NCI-H128 (cell line): ENCODE measurements around the gene TMEM259.

ENCODE experiments used
- DNase-seq: peaks from one replicate; lab custom pipeline; 2025; ENCODE audit not compliant: unreplicated experiment; lab: John Stamatoyannopoulos, UW

TMEM259 gene

DNA sequence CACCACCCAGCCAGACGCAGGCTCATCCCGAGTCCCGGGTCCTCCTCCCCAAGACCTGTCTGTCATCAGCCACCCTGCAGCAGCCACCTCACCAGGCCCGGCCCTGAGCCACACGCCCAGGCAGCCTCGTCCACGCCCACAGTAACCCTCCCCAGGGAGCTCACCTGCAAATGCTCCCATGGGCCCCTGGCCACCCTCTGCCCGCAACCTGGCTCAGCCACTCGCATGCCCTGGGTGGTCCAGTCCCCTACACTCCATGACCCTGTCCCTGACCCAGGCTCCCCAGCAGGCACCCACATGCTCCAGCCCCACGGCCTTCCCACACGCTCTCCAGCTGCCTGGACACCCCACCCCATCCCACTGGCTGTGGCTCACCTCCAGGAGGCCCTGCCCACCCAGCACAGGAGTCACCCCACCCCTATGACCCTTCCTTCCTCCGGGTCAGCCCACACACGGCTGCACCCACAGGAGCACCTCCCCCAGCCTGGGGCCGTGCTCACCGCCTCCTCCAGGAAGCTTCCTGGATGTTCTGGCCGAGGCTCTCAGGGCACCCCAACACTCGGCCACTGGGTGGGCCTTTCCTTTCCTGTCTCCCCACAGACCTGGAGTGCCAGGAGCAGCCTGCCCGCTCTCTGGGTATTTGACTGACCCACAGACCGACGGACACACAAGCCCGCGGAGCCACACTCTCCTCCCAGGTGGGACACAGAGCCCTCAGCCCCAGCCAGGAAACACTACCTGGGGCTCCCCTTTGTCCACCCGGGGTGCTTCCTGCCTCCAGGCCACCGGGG is 3.6 kb downstream of the TMEM259 start:
- no peak for DNase-seq

DNA sequence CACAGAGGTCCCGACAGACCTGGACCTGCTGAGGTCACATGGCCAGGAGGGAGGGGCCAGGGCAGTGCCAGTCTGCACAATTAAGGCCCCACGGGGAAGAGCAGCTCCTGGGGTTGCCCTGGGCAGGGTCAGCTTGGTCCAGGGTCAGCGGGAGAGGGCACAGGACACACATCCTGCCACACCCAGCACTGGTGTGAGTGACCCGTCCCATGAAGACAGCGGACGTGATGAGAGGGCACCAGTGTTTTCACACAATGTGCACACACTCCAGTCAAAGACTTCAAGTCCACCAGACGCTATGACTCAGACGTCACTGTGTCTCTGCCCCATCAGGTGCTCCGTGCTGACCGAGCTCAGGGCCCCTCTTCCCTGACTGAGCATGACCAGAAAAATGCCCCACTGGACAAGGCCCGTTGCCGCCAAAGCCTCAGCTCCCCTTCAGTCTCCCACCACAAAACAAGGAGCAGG is 4.2 kb downstream of the TMEM259 start:
- no peak for DNase-seq

DNA sequence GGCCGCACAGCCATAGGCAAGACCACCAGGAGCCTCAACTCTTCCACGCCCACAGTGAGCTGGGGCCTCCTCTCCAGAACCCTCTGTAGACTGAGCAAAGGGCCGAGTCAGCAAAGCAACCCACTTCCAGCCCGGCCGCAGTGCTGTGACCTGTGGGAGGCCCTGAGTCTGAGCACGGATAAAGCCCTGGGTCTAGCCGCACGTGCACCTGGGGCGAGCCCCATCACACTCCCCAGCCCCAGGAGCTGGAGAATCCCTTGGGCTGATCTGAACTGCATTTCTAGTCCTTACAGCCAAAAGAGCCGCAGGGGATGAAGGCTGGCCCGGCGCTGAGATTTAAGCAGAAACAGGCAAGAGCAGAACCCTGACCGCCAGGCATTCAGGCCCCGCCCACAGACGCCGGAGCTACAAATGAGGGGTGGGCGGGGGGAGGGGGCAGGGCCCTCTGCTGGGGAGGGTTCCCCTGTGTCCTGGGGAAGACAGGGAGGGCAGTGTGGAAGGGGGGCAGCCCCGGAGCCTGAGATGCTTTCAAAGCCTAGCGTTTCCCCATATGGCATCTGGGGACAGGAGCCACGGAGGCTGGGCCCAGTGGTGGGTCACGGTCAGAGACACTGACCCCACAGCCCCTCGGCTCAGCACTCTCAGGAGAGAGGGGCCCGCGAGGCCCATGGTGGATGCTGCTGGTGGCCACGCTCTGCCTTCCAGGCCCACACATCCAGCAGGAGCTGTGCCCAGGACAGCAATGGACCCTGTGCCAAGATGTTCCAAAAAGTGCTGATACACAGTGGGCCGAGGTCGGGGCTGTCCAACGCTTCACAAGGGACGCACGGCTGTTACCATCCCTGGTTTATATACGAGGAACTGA is 4.9 kb downstream of the TMEM259 start:
- DNase-seq, result no peak

DNA sequence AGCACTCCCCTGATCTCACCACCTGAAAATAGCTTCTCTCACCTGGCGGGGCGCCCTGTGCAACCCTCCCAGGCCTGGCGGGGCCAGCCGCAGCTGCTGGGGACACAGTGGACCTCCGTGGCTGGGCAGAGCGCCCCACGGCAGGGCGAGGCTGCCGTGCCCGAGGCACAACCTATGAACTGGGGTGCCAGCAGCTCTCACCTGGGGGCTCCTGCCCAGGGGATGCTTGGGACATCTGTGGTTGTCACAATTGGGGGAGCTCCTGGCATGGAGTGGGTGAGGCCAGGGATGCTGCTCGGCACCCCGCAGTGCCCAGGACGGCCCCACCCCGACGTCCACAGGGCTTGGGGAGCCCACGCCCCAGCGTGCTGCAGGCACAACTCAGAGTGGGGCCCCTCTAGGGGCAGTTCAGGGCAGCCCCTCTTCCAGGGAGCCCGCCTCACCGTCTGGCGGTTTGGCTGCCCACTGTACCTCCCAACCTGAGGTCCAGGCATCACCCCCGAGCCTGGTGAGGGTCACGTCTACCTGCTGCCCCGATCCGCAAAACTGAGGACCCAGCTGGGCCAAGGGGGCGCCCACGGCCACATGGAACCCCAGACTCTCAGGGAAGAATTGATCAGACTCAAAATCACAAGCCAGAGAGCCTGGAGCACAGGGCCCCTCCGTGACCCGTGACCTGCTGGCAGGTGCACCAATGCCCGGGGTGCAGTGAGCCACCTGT is 5.7 kb downstream of the TMEM259 start:
- DNase-seq, result no peak

DNA sequence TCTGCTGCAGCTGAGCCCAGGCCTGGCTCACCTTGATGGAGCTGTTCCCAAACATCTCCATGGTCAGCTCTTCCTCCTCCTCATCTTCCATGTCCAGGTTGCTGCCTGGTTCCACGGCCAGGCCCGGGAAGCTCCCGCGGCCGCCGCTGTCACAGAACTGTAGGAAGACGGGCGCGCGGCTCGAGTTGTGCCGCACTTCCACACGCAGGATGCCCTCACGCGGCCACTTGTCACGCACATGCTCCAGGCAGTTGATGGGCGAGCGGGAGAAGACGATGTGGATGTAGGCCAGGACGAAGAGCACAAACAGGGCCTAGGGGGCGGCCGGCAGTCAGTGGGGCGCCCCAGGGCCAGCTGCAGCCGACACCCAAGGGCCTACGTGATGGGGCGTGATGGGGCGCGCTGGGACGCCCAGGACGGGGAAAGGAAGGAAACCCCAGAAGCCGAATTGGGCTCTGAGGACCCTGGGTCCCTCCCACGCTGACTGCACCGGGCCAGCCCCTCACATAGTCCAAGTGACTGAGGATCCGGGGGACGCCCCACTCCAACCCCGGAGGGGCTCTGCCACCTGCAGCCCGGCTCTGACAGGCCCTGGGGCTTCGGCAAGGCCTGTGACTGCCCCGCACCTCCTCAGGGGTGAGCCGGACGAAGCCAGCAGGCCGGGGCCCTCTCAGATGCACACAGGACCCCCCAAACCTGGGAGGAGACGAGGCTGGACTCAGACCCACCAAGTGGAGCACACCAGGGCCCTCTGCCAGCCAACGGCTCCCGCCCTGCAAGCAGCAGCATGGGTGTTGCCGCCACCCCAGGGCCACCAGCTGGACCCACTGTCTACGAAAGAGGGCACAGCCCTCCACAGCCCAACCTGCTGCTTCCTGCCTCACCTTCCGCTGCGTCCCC is 6.5 kb downstream of the TMEM259 start:
- DNase-seq, result no peak

DNA sequence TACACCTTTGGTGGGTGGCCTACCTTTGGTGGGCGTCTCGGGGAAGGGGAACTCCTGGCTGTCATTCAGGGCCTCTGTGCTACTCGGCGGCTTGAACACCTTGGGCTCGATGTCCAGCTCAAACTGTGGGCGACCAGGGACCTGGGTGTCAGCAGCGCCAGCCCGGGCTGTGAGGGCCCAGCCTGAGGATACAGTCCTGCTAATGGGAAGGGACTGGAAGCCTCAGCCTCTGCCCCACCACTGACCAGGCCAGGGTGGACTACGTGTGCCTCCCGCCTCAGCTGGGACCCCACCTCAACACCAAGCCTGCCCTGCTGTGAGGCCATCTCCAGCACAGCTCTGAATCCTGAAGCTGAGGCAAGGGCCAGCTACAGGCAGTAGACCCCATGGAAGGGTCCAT is 7.7 kb downstream of the TMEM259 start:
- no peak for DNase-seq

DNA sequence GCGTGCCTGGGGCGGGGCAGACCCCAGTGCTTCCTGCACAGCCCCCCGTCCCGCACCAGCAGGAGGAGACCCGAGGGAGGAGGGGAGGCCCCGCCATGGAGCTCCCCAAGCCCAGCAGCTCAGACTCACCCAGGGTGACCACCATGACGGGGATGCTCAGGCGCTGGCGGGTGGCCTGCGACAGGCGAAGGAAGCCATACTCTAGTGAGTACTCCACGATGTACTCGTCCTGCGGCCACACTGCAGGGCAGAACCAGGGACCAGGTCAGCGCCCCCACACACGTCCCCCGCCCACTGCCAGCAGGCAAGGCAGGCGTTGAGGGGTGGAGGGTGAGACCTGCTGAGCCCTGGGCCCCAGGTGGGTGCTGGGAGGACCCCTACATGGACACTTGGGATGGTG is 8.6 kb downstream of the TMEM259 start:
- DNase-seq, result no peak

DNA sequence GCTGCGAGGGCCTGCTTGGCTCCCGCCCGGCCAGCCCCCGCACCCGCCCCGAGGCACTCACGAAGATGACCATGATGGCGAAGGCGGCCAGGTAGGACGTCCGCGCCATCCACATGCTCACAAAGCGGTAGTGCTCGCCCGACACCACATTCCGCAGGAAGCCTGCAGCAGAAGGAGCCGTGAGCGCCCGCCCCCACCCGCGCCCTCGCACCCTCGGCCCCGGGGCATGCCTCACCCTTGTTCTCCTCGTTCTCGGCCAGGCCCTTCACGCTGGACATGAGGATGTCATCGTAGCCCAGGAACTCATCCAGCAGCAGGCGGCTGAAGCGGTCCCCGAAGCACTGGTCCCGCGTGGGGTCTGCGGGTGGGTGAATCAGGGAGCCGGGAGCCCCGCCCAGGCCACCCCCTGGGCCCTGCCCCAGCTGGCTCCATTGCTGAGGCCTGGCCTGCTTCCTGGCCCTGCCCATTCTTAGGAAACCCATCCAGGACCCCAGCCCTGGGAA is 9.0 kb downstream of the TMEM259 start:
- no peak for DNase-seq

DNA sequence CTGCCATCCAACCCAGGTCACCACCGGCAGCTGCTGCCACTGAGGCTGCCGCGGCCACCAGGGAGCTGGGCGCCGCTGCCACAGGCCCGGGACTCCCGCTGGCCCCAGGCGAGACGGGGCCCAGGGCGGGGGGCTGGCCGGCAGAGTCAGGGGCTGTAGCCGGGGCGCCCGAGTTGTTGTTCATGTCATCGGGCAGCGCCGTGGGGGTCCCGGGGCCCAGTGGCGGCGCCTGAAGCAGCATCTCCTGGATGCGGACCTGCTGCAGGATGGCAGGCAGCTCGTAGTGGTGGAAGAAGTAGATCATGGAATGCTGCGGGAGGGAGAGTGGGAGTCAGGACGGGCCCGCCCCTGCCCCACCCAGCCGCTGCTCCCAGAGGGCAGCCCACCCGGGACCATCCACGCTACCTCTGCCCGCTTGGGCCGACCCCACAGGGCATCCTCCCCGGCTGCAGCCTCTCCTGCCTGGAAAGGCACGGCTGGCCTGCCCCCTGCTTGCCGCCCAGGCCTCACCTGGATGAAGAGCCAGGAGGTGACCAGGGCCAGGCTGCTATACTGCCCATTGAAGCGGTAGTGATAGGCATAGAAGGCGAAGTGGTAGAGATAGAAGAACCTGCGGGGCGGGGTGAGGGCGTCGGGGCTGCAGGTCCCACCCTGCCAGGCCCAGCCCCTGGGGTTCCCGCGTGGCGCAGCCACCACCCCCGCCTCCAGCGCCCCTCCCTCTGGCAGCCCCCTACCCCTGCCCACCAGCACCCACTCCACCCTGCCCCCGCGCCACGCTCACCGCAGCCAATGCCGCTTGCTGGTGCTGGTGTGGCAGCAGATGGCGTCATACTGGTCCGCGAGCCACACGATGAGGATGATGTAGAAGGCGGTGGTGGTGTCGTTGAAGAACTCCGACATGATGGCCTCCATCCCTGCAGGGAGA is 10.1 kb downstream of the TMEM259 start:
- DNase-seq, result no peak

DNA sequence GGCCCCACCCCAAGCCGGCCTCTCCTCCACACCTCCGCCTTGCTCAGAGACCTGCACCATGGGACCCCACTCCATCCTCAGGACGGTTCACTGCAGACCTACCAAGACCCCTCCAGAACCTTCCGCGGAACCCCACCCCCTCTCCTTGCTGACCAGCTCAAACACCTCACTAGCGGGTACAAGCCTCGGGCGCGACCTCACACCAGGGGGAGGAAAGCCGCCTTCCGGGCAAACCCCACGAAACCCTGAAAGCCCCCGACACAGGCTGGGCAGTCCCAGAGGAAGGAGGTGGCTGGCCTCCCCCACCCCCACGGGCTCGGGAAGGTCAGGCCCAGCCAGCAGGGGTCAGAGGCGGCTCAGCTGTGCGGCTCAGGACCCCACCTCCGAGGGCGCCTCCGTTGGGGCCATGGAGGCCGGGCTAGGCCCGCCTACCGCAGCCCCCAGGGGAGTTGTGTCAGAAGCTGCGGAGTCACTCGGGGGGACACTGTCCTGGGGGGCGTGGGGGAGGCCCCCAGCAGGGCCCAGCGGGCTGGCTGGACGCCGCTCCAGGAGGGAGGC is 10.9 kb downstream of the TMEM259 start:
- no peak for DNase-seq

DNA sequence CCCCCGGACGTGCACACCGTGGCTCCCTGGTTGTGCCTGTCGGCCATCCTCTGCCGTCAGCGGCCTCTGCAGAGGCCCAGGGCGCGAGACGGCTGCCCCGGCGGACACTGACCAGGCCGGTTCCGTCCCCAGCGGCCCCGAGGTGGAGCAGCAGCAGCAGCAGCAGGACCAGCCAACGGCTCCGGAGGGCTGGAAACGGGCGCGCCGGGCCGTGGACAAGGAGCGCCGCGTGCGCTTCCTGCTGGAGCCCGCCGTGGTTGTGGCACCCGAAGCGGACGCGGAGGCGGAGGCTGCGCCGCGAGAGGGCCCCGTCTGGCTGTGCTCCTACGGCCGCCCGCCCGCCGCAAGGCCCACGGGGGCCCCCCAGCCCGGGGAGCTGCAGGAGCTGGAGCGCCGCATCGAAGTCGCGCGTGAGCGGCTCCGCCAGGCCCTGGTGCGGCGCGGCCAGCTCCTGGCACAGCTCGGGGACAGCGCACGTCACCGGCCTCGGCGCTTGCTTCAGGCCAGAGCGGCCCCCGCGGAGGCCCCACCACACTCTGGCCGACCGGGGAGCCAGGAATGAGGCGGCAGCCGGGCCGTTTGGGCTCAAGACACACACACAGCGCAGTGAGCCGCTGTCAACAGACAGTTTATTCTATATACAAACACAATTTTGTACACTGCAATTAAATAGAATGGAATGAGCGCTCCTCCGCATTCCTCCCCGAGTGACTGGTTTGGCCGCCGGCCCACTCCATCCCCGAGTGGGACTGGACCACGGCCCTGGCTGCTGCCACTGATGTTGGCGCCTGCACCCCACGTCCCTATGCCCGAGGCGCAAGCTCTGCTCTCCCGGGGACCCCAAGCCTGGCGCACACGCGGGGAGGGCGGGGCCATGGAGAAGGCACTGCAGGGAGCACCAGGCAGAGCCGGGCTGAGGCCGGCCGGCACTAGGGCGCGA is 11.6 kb downstream of the TMEM259 start:
- no peak for DNase-seq

DNA sequence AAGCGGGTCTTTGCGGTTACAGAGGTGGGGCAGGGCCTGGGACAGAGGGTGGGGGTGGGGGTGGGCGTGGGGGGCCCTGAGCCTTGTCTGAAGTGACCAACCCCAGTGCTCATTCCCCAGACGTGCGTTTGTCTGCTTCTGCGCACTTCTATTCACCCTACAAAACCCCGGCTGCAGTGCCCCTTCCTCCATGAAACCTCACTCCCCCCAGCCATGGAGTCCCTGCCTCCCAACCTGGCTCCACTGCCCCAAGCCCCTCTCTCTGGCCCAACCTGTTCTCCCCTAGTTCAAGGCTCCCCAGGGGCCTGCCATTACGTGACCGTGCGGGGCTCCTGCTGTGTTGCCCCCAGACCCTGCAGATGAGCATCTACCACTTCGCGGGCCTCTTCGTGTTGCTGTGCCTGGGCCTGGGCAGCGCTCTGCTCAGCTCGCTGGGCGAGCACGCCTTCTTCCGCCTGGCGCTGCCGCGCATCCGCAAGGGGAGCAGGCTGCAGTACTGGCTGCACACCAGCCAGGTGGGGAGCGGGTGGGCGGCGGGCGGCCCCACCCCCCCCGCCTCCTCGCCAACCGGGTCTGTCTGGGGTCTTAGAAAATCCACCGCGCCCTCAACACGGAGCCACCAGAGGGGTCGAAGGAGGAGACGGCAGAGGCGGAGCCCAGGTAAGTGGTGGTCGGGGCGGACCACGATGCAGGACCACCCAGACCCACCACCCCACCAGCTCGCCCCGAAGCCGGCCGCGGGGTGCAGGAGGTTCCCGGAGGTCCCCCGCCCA is 12.5 kb downstream of the TMEM259 start:
- no peak for DNase-seq

DNA sequence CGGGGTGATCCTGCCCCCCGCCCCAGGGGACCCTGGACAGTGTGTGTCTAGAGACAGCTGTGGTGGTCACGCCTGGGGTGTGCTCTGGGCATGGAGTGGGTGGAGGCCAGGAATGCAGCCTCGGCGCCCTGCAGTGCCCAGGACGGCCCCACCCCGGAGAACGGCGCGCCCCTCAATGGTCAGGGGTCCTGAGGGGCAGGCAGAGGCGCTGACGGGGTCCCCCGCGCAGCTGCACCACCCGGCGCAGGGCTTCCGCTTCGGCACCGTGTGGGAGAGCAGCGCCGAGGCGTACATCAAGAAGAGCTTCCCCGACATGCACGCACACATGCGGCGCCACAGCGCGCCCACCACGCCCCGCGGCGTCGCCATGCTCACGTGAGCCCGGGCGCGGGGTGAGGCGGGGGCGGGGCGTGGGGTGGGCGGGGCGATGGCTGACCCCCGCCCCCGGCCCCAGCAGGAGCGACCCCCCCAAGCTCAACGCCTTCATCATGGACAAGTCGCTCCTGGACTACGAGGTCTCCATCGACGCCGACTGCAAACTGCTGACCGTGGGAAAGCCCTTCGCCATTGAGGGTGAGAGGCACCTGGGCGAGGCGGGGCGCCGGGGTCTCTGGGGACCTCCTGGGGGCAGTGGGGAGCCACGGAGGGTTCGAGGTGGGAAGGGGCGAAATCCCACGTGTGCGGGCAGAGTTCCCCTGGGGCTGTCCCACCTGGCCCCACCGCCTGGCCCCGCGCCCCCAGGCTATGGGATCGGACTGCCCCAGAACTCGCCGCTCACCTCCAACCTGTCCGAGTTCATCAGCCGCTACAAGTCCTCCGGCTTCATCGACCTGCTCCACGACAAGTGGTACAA is 13.3 kb downstream of the TMEM259 start:
- DNase-seq, result no peak

DNA sequence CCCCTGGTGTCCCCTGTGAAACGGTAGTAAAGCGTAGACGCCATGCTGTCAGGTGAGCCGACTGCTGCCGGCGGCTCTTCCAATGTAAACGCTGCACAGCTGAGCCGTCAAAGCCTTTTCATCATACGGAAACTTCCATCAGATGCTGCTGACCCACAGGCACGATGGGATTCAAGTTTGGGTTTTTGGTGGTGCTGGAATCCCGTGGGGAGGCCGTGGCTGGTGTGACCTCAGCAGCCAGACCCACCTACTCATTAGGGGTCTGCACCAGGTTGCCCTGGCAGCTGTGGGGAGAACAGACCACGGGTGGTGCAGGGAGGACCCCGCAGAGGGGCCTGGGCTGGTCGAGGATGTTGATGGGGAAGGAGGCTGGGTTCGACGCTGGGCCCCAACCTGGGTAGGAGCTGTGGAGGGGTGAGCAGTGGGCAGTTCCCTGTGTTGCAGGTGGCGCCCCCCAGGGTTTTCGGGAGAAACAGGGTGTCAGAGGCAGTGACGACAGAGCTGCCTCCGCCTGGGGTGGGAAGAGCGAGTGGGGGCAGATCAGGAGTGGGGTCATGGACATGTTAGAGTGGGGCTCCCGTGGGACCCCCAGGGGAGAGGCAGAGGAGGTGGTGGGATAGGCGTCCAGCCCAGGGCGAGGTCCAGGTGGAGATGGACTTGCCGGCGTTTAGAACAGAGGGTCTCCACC is 14.1 kb downstream of the TMEM259 start:
- no peak for DNase-seq

DNA sequence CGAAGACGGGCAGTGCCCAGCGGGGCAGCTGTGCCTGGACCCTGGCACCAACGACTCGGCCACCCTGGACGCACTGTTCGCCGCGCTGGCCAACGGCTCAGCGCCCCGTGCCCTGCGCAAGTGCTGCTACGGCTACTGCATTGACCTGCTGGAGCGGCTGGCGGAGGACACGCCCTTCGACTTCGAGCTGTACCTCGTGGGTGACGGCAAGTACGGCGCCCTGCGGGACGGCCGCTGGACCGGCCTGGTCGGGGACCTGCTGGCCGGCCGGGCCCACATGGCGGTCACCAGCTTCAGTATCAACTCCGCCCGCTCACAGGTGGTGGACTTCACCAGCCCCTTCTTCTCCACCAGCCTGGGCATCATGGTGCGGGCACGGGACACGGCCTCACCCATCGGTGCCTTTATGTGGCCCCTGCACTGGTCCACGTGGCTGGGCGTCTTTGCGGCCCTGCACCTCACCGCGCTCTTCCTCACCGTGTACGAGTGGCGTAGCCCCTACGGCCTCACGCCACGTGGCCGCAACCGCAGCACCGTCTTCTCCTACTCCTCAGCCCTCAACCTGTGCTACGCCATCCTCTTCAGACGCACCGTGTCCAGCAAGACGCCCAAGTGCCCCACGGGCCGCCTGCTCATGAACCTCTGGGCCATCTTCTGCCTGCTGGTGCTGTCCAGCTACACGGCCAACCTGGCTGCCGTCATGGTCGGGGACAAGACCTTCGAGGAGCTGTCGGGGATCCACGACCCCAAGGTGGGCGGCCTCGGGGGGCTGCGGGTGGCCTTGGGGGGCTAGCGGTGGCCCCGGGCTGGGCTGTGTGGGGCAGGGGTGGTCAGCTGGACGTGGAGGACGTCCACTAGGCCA is 15.9 kb downstream of the TMEM259 start:
- no peak for DNase-seq
